ENCODE results near the gene CDH23.

DNA sequence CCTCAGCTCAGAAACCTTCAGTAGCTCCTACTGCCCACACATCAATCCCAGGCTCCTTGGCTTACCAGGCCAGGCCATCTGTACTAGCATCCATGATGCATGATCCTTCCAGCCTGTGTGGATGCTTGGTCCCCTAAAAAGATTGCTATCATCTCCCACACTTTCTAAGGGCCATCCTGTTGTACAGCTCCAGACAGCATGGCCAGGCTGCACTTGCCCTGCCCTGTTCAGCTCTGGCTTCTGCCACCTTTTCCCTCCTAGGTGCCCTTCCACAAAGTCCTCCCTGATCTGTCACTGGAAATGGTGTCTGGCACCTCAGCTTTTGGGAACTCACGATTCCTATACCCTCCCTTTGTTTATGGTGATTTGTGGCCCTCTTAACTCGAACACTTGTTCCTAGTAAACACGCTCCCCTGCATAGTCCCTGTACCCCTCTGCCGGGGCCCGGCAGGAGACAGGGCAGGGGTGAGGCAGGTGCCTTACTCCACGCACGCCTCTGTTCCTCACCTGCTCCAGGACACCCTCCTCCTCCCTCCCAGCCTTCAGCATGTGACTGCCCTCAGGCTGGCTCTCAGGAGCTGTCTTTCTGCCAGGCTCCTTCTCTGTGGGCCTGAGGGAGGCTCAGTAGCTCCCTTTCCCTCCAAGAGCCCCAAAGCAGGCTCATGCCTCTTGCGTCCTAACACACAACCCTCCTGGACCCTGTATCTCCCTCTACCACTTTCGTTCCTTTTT lies 71.8 kb downstream of the CDH23 start:
- TF ChIP-seq SIN3A (IDR thresholded peaks at IDR 0.05; ENCODE audit: borderline replicate concordance, insufficient read depth, low read length) (no peak), POLR2AphosphoS5 (IDR thresholded peaks at IDR 0.05; ENCODE audit: low read depth, low read length) (no peak)
